Activated CD4-positive, alpha-beta T cell treated with anti-CD3 and anti-CD28 coated beads, Interleukin-2, amount 10 ng/mL, durations not matched to agents 24 days and 14 days (primary cell): ENCODE results near the gene USP21. TPM values are rescaled to one million over a fixed set of nuclear protein-coding genes. Genes with fewer than 3 reads are reported as not detected.

Source experiments
- DNase-seq: peaks from one replicate; pipeline ENCODE4 v3.0.0; 2022
- H3K27ac Mint-ChIP-seq: one replicate; pipeline ENCODE4 v1.8.0; 2022; ENCODE audit warnings: mild to moderate bottlenecking, mixed read lengths
- H3K27me3 Mint-ChIP-seq: one replicate; pipeline ENCODE4 v1.8.0; 2022; ENCODE audit warnings: mixed read lengths
- H3K36me3 Mint-ChIP-seq: one replicate; pipeline ENCODE4 v1.8.0; 2022; ENCODE audit warnings: low read depth, mild to moderate bottlenecking, mixed read lengths
- H3K4me1 Mint-ChIP-seq: one replicate; pipeline ENCODE4 v1.8.0; 2021; ENCODE audit warnings: mixed read lengths
- H3K4me3 Mint-ChIP-seq: one replicate; pipeline ENCODE4 v1.8.0; 2022; ENCODE audit warnings: mild to moderate bottlenecking, moderate library complexity, mixed read lengths
- H3K9me3 Mint-ChIP-seq: one replicate; pipeline ENCODE4 v1.8.0; 2021; ENCODE audit warnings: mixed read lengths
- intact Hi-C: fragments of 100-400 bp; cut with micrococcal nuclease; formaldehyde crosslinking; loops from one replicate; pipeline ENCODE4 v1.15.1; 2023
- total RNA-seq: library from RNA; stranded (reverse); gene quantifications from 2 replicates; pipeline ENCODE4 v1.2.3, GENCODE V29; 2022

The USP21 gene
- total RNA-seq, 1 donor from 2014 or later = 32.7 TPM

DNA sequence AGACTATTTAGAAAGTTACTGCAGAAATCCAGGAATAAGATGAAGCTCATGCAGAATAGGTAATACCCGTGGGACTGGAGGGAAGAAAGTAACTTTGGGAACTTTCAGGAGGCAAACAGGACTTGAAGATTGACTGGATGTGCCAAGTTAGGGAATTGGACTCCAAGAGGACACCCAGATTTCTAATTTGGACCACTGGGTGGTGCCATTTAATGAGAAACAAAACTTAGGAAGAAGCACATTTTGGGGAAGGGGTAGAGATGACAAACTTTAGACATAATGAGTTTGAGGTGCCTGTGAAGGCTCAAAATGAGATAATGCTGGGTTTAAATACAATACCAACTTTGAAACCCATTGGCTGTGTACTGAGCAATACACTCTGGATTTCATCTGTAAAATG is 21.3 kb downstream of the USP21 start:
- H3K9me3 Mint-ChIP-seq = no peaks in the 10 kb centered on the region
- H3K36me3 Mint-ChIP-seq = peaks cover 13% of the 10 kb centered on the region
- intact Hi-C loops = no loop called here
- DNase-seq = no peak
- H3K27me3 Mint-ChIP-seq = no peaks in the 10 kb centered on the region
- H3K4me1 Mint-ChIP-seq = peaks cover 65% of the 10 kb centered on the region
- H3K4me3 Mint-ChIP-seq = peak overlapping the region; percentile 25
- H3K27ac Mint-ChIP-seq = peak overlapping the region; percentile 74

GRCh38 chr1:161182214-161182613 is 22.9 kb downstream of the USP21 start:
- intact Hi-C loops = loop anchor here (1.0 to 2.0 kb wide), 2 partner anchors 15 to 43 kb away; partner anchors contain the start of gene PPOX
- Mint-ChIP-seq H3K9me3 (no peaks in the 10 kb centered on the region), H3K36me3 (peaks cover 3% of the 10 kb centered on the region), H3K27me3 (no peaks in the 10 kb centered on the region), H3K4me1 (peaks cover 68% of the 10 kb centered on the region), H3K27ac (peak overlapping the region; percentile 96), H3K4me3 (peak overlapping the region; percentile 51)
- DNase-seq = peak; percentile 88

- peak; percentile 94 for DNase-seq
- Mint-ChIP-seq H3K27ac (peak overlapping the region; percentile 96), H3K4me1 (peaks cover 69% of the 10 kb centered on the region), H3K36me3 (peaks cover 2% of the 10 kb centered on the region), H3K4me3 (peak overlapping the region; percentile 75), H3K9me3 (no peaks in the 10 kb centered on the region), H3K27me3 (no peaks in the 10 kb centered on the region)
- intact Hi-C loops = loop anchor here (2.0 kb wide), 1 partner anchor 18 kb away; the partner anchor contains the start of gene NDUFS2
Observed at GRCh38 chr1:161185282-161185682, 26.0 kb downstream of the USP21 start.

DNA sequence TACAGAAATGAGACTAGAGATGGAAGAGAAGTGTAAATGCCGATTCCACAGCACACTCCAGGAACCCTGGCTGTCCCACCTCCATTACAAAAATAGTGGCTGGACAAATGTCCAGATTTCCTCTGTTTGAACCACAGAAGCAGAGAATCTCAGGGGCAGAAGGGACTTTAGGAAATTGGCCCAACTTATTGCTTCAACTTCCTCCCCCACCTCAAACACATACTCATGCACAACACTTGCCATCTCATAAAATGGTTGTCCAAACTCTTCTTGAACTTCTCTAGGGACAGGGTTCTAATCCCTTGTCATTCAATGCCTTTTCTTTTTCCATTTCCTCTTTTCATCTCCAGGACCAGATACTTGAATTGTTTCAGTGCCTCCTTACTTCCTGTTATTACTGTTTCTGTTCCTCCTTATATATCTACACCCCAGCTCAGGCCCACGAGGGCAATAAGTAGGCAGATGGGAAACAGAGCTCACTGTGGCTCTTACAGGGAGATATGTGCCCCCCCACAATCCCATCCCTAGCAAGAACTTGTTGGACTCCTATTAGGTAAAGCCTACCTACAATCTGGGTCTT is 26.5 kb downstream of the USP21 start:
- H3K4me1 Mint-ChIP-seq = peaks cover 63% of the 10 kb centered on the region
- peak overlapping the region; percentile 75 for H3K4me3 Mint-ChIP-seq
- intact Hi-C loops = loop anchor here (2.0 kb wide), 1 partner anchor 17 kb away; the partner anchor contains the start of gene NDUFS2
- H3K27ac Mint-ChIP-seq = peak overlapping the region; percentile 96
- H3K9me3 Mint-ChIP-seq = no peaks in the 10 kb centered on the region
- no peaks in the 10 kb centered on the region for H3K36me3 Mint-ChIP-seq
- H3K27me3 Mint-ChIP-seq = no peaks in the 10 kb centered on the region
- DNase-seq = no peak

DNA sequence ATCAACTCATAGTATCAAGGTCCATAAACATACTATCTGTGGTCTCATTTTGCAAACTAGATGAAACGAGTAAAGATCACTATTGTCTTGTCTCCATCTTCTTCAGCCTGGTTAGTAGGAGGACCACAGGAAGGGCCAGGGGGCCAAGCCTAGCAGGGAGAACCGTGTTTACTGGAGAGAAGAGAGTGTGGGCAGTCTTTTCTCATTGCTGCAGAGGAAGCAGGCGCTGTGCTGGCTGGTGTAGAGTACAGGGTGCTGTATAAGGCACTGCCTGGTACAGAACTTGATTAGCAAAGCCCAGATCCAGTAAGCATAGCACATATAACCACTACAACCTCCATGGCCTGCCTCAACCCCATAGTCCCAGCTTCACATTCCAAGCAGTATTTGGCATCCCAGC is 28.0 kb downstream of the USP21 start:
- no peak for DNase-seq
- H3K36me3 Mint-ChIP-seq = no peaks in the 10 kb centered on the region
- H3K27ac Mint-ChIP-seq = peak overlapping the region; percentile 96
- intact Hi-C loops = no loop called here
- no peaks in the 10 kb centered on the region for H3K27me3 Mint-ChIP-seq
- H3K9me3 Mint-ChIP-seq = no peaks in the 10 kb centered on the region
- peaks cover 54% of the 10 kb centered on the region for H3K4me1 Mint-ChIP-seq
- no peak overlapping the region for H3K4me3 Mint-ChIP-seq

DNA sequence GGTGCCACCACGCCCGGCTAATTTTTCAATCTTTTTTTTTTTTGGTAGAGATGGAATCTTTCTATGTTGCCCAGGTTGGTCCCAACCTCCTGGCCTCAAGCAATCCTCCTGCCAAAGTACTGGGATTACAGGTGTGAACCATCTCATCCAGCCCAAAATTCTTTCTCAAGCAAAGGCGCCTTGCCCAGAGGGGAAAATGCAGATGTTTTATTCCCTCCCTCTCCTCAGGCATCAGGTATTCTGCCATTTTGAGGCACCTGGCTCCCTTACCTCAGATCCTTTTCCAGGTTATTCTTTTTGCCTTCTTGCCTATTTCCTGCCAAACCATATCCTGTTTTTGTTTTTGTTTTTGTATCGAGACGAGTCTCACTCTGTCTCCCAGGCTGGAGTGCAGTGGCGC is 29.1 kb downstream of the USP21 start:
- no peak overlapping the region for H3K4me3 Mint-ChIP-seq
- H3K27ac Mint-ChIP-seq = no peak overlapping the region
- no peaks in the 10 kb centered on the region for H3K9me3 Mint-ChIP-seq
- intact Hi-C loops = no loop called here
- no peaks in the 10 kb centered on the region for H3K27me3 Mint-ChIP-seq
- H3K4me1 Mint-ChIP-seq = peaks cover 55% of the 10 kb centered on the region
- no peak for DNase-seq
- H3K36me3 Mint-ChIP-seq = no peaks in the 10 kb centered on the region

DNA sequence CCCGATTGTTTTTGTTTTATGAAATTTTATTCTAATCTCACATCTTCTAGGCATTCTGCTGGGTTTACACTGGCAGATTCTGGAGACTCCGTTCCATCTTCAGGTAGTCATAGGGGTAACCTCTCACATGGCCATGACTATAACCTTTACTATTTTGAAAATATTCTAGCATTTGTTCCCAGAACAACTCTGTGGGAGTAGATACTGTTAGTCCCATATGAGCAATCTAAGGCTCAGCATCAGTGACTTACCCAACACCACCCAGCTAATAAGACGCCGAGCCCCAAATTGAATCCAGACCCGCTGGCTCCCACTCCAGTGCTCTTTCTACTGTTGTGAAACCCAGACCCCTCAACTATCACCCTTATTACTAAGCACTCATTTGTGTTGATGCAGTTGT is 29.7 kb downstream of the USP21 start:
- no peak overlapping the region for H3K4me3 Mint-ChIP-seq
- DNase-seq = no peak
- H3K36me3 Mint-ChIP-seq = no peaks in the 10 kb centered on the region
- H3K27ac Mint-ChIP-seq = no peak overlapping the region
- no peaks in the 10 kb centered on the region for H3K9me3 Mint-ChIP-seq
- no peaks in the 10 kb centered on the region for H3K27me3 Mint-ChIP-seq
- intact Hi-C loops = no loop called here
- peaks cover 50% of the 10 kb centered on the region for H3K4me1 Mint-ChIP-seq

- Mint-ChIP-seq H3K27ac (no peak overlapping the region), H3K4me3 (no peak overlapping the region), H3K36me3 (no peaks in the 10 kb centered on the region), H3K4me1 (peaks cover 44% of the 10 kb centered on the region), H3K9me3 (no peaks in the 10 kb centered on the region), H3K27me3 (no peaks in the 10 kb centered on the region)
- intact Hi-C loops = no loop called here
- no peak for DNase-seq
Observed at GRCh38 chr1:161190962-161191521, 31.7 kb downstream of the USP21 start.

GRCh38 chr1:161191971-161192370 is 32.7 kb downstream of the USP21 start:
- intact Hi-C loops = loop anchor here (1.0 kb wide), 1 partner anchor 190 kb away; no protein-coding TSS in a partner anchor
- no peak for DNase-seq
- no peaks in the 10 kb centered on the region for H3K9me3 Mint-ChIP-seq
- H3K36me3 Mint-ChIP-seq = no peaks in the 10 kb centered on the region
- H3K4me1 Mint-ChIP-seq = peaks cover 36% of the 10 kb centered on the region
- H3K27me3 Mint-ChIP-seq = no peaks in the 10 kb centered on the region
- no peak overlapping the region for H3K4me3 Mint-ChIP-seq
- peak overlapping the region; percentile 32 for H3K27ac Mint-ChIP-seq

- peaks cover 31% of the 10 kb centered on the region for H3K4me1 Mint-ChIP-seq
Observed at GRCh38 chr1:161192476-161193465, 33.5 kb downstream of the USP21 start.

DNA sequence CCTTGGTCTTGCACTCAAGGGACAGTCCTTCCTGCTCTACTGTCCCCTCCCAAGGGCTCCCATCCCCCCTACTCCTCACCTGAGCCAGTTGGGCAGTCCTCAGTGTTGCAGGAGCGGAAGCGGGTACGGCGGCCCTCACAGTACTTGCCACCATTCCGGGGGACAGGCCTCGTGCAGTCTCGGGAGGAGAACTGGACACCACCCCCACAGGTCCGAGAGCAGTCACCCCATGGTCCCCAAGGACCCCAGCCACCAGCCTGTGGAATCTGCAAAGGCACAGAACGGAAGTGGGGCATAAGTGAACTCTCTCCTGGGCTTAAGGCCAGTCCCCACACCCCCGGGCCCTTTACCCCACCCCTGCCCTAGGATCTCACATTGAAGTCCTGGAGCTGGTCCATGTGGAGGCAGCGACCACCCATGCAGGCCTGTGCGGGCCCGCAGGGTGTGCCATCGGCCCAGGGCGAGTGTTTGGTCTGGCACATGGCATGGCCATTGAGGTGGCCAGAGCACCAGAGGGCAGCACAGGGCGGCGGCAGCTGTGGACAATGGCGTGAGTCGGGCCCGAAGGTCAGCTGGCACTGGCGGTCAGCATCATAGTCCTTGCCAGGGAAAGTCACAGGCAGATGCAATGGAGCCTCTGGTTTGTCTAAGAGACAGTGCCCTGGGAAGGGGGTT is 34.4 kb downstream of the USP21 start:
- no peak overlapping the region for H3K4me3 Mint-ChIP-seq
- peaks cover 28% of the 10 kb centered on the region for H3K4me1 Mint-ChIP-seq
- no peaks in the 10 kb centered on the region for H3K27me3 Mint-ChIP-seq
- H3K36me3 Mint-ChIP-seq = no peaks in the 10 kb centered on the region
- H3K9me3 Mint-ChIP-seq = no peaks in the 10 kb centered on the region
- intact Hi-C loops = no loop called here
- H3K27ac Mint-ChIP-seq = no peak overlapping the region
- DNase-seq = no peak

More at GRCh38 chr1:161192476-161193465, 33.5 kb downstream of the USP21 start:
- Mint-ChIP-seq H3K27me3 (no peaks in the 10 kb centered on the region), H3K36me3 (no peaks in the 10 kb centered on the region), H3K27ac (peak overlapping the region; percentile 87), H3K4me3 (no peak overlapping the region), H3K9me3 (no peaks in the 10 kb centered on the region)
- peak; percentile 92 for DNase-seq
- intact Hi-C loops = loop anchor here (1.0 kb wide), 1 partner anchor 190 kb away; no protein-coding TSS in a partner anchor

DNA sequence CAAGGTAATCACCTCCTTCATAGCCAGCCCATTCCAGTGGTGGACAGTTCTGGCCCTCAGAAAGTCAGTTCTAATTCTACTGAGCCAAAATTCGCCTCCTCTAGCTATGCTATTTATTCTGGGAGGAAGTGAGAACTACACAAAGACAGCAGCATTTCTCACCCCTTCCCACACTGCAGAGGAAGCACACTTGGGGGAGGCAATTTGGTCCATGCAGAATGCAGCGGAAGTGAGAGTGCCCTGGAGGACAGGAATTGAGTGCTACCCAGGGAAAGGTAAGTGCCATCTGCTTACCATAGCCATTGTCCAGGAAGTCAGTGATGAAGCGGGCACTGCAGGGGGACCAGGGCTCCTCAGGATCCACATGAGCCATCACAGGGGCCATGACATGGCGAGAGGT is 35.9 kb downstream of the USP21 start:
- no peak for DNase-seq
- H3K4me1 Mint-ChIP-seq = peaks cover 34% of the 10 kb centered on the region
- peak overlapping the region; percentile 62 for H3K27ac Mint-ChIP-seq
- H3K27me3 Mint-ChIP-seq = no peaks in the 10 kb centered on the region
- H3K36me3 Mint-ChIP-seq = no peaks in the 10 kb centered on the region
- intact Hi-C loops = no loop called here
- H3K4me3 Mint-ChIP-seq = peak overlapping the region; percentile 7
- H3K9me3 Mint-ChIP-seq = no peaks in the 10 kb centered on the region

DNA sequence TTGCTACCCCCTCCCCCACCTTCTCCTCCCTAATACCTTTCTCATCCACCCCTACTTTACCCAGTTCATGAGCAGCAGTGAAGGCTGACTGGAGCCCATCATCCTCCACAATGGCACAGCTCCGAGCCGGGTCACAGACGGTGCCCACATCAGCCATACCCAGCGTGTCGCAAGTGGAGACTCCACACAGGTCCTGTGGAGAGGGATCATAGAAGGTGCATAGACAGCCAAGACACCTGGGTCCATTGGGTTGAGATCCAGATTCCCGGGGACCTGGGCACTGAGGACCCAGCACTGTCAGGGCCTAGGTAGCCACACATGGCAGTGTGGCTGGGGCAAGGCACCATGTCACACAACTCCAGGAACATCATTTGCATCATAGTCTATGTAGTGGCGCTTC is 36.8 kb downstream of the USP21 start:
- peak overlapping the region; percentile 32 for H3K4me3 Mint-ChIP-seq
- H3K9me3 Mint-ChIP-seq = no peaks in the 10 kb centered on the region
- no peaks in the 10 kb centered on the region for H3K36me3 Mint-ChIP-seq
- H3K27me3 Mint-ChIP-seq = no peaks in the 10 kb centered on the region
- no peak overlapping the region for H3K27ac Mint-ChIP-seq
- intact Hi-C loops = no loop called here
- DNase-seq = no peak
- H3K4me1 Mint-ChIP-seq = peaks cover 44% of the 10 kb centered on the region
